ENCODE data around the gene FLT1.

Gene FLT1

DNA sequence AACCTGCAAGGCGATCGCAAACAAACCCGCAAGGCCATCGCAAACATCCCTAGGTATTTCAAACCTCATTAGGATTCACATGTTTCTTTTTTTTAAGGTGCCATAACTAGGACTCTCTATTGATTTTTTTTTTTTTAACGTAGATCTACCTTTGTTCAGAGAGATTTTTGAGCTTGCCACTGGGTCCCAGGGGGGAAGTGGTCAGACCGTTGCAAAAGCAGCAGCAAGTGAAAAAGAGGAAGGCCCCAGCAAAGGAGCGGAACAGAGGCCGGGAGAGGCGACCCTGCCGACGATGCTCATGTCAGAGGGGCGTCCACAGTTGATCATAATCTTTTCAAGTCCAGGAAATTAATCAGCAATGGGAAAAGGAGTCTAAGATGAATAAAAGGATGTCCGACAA lies 32.7 kb upstream of the FLT1 start:
- in situ Hi-C loops (cut with MboI; ENCODE audit: low sequenced_read_pairs) = no loop called here

DNA sequence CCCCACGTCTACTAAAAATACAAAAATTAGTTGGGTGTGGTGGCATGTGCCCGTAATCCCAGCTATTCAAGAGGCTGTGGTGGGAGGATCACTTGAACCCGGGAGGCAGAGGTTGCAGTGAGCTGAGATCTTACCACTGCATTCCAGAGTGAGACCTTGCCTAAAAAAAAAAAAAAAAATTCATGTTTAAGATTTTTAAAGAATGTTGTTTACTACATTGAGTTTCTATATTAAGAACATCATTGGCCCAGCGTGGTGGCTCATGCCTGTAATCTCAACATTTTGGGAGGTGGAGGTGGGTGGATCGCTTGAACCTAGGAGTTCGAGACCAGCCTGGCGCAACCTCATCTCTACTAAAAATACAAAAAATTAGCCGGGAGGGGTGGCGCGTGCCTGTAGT lies 31.9 kb upstream of the FLT1 start:
- in situ Hi-C loops (cut with MboI; ENCODE audit: low sequenced_read_pairs) = no loop called here

DNA sequence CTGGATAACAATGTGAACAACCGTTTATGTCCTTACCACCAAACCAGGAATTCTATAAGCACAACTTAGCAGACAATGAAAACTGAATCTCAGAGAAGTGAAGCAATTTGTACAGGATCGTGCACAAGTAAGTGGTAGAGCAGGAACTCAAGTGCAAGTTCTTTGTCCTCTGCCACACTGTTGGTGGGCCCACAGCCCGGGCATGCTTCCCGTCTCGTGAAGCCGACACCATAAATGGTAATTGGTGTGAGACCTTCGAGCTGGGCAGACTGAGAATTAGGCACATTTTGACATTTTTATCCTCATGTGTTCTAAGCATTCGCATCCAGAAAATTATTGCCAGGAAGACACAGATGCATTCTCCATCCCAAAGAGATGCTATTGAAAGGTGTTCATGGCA lies 27.9 kb upstream of the FLT1 start:
- in situ Hi-C loops (cut with MboI; ENCODE audit: low sequenced_read_pairs) = no loop called here

DNA sequence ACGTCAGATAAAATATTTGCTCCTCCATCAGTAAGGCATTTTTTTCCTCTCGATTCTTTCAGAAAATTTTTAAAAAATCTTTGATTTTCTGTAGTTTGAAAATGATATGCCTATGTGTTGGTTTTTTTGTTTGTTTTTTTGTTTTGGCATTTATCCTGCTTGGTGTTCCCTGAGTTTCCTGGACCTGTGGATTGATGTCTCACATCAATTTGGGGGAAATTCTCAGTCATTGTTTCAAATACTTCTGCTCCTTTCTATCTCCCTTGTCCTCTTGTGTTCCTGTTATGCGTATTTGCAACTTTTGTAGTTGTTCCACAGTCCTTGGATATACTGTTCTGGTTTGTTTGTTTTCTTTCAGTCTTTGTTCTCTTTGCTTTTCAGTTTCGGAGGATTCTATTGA lies 18.8 kb upstream of the FLT1 start:
- in situ Hi-C loops (cut with MboI; ENCODE audit: low sequenced_read_pairs) = no loop called here

DNA sequence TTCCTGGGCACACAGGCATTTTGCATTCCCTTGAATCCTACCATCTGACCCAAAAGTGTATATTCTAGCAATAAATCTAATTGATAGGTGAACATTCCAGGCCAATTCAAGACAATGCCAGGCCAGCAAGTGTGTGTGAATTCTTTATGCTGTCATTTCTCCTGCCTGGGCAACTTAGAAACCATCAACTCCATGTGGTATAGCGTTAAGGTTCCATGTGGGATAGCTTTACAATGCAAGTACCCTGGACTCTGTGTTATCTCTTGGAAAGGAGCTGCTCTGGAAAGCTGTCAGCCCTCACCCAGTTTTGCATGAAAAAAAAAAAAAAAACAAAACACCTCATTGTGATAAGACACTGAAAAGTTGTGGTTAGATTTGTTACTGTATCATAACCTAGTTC lies 15.6 kb upstream of the FLT1 start:
- in situ Hi-C loops (cut with MboI; ENCODE audit: low sequenced_read_pairs) = no loop called here

DNA sequence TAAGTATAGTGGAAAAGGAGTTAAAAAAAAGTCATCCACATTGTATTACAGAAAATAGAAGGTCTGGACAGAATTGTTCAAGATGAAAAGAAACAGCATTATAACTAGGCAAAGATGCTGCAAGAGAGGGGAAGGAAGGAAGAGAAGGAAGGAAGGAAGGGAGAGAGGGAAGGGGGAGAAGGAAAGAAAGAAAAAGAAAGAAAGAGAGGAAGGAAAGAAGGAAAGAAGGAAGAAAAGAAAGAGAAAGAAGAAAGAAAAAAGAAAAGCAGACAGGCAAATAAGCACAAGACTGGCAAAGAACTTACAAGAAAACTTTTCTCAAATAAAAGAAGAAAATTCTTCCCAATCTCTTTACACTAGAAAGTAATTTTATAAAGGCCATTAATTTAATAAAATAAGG lies 15.1 kb upstream of the FLT1 start:
- in situ Hi-C loops (cut with MboI; ENCODE audit: low sequenced_read_pairs) = no loop called here

DNA sequence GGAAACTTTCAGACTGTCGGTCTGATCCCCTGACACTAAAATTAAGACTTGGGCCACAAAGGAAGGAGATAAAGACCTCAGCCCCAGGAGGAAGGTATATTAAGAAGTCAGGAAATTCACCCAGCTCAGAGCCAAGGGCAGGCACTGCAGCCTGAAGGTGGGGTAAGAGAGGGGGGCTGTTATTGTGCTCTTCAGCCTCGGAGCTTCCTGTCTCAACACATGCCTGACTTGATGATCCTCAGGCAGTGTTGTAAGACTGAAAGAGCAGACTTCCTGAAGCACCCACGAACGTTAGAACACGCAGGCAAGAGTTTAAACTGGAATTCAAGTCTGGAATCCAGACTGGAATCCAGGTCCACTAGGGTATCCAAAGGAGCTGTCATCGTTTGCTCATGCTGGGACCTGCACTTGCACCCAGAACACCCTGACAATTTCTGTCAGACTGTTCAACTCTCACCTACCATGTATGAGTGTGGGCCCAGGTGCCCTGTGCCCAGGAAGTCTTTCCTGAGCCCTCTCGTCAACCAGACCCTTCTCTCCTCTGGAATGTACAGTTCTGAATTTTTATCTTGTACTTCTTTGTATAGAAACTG lies 10.7 kb upstream of the FLT1 start:
- in situ Hi-C loops (cut with MboI; ENCODE audit: low sequenced_read_pairs) = no loop called here

DNA sequence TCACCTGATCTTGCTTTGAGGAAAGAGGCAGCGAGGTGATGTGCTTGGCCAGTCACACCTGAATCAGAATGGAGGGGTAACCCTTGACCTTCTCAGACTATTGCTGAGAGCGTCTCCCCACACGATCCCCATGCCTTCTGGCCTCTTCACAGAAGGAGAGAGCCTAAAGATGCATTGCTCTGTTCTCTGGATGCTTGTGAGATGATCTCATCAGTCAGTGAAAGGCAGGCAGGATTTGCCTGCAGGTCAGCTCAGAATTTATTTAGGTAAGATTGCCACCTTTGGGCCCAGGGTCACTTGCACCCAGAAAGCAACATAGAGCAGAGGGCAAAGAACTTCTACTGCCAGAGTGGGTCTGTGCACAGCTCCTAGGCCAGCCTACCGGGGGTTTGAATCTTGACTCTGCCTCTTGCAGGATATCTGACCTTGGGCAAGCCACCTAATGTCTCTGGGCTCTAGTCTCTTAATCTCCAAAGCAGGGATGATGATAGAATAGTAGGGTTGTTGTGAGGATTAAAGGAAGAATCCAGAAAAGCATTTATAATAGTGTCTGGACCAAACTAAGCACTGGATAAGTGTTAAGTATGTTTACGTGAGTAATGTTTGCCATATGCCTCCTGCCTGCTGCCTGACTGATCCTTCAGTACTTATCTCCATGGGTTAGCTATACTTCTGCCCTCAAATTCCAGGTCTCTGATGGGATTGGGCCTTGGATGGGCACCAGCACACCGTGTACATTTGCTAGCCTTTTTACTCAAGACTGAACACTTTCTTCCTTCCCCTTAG lies 8.4 kb upstream of the FLT1 start:
- in situ Hi-C loops (cut with MboI; ENCODE audit: low sequenced_read_pairs) = no loop called here

DNA sequence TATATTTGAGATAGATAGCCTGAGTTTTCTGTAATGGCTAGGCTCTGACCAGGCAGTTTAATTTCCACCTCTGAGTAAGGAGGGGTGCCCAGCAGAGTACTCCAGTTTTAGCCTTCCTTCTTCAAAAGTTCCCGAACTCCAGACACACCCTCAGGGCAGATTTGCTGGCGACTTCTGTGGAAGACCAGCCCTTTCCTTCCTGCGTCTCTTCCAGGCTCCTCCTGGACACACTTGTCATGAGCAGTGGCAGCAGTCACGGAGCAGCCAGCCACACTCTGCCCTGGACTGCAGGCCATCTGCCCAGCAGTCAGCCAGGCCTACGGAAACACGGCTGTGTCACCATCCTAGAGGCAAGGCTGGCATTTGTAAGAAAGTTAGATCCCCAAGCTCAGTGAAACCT lies 6.6 kb upstream of the FLT1 start:
- in situ Hi-C loops (cut with MboI; ENCODE audit: low sequenced_read_pairs) = no loop called here

DNA sequence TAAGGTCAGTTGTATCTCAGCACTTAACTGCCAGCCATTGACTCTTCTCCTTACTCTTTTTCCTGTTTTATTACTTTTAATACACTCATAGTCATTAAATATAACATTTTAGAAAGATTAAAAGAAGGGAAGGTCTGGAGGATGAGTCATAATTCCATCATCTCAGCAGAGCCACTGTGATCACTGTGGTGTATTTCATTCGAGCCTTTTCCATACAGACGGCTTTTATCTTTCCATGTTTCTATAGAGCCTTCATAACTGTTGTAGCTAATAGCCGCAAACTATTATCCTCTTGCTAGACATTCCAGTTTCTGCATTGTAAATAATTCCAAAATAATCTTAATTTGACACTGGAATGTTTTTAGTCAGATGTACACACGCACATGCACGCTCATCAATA lies 4.7 kb upstream of the FLT1 start:
- in situ Hi-C loops (cut with MboI; ENCODE audit: low sequenced_read_pairs) = no loop called here

DNA sequence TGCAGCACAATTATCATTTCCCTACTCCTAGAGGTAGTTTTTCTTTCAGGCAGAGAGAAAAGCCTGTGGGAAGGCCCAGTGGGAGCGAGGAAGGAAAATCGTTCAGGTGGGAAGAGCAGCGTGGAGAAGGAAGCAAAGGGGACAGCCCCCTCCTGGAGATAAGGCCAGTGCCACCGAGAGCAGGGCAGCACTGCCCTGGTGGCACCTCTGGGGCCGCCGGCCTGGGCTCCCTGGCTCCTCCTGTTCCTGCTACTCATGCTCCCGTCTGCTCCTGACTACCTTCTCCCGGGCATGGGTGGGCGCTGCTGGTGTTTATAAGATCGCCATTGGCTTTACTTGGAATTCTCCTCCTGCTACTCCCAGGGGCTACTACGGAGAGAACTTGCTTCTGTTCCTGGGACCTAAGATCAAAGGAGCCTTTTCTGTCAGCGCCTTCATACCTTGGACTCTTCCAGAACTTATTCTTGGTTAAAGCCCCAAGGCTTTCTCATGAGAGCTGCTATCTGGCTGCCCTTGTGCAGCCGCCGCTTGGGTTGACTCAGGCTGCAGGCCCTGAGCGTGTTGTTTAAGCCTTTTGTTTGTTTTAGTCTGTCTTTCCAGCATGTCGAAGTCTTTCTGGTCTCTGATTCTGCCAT lies 3.7 kb upstream of the FLT1 start:
- in situ Hi-C loops (cut with MboI; ENCODE audit: low sequenced_read_pairs) = no loop called here

DNA sequence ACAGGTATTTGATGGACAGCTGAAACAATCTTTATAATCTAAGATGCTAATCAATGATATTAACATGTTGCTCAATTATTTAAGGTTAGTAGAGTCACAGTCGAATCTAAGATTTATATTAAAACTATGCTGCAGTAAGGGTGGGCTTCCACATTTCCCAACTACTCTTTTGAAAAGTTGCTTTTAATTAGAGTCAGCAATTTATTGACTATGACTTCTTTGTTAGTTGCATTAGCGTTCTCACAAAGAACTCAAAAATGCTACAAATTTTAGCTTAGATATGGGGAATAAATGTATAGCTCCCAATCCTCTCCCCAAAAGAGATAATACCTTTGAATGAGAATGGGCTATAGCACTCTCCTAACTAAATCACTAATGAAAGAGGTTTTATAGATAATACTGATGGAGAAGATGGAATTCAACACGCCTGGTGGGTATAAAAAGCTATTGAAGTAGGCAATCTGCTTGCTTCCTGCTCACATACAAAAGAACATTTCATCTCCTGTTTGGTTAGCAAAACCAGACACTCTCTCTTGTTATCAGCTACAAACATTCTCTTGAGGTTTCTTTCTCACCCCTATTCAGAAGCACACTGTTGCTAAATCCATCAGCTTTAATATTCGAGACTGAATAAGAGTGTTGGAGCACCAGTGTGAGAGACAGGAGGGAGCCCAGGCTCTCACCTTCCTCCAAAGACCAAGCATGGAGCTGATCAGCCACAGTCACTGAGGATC lies 2.4 kb upstream of the FLT1 start:
- in situ Hi-C loops (cut with MboI; ENCODE audit: low sequenced_read_pairs) = no loop called here

DNA sequence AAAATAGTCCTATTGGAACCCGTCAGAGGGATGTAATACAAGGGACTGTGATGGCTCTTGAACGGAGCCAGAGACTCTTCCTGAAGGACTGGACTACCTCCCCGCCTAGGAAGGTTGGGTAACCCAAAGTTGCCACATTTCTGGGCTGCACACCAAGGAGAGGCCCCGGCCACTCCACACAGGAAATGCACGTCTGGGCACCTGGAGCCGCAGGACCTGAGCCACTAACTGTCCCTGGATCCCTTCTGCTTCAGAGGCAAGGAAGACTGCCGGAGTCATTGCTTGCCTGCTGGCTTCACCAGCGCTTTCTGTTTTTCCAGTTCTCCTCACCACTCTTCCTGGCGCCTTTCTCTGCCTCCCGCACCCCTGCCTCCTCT lies 1.2 kb upstream of the FLT1 start:
- in situ Hi-C loops (cut with MboI; ENCODE audit: low sequenced_read_pairs) = no loop called here

DNA sequence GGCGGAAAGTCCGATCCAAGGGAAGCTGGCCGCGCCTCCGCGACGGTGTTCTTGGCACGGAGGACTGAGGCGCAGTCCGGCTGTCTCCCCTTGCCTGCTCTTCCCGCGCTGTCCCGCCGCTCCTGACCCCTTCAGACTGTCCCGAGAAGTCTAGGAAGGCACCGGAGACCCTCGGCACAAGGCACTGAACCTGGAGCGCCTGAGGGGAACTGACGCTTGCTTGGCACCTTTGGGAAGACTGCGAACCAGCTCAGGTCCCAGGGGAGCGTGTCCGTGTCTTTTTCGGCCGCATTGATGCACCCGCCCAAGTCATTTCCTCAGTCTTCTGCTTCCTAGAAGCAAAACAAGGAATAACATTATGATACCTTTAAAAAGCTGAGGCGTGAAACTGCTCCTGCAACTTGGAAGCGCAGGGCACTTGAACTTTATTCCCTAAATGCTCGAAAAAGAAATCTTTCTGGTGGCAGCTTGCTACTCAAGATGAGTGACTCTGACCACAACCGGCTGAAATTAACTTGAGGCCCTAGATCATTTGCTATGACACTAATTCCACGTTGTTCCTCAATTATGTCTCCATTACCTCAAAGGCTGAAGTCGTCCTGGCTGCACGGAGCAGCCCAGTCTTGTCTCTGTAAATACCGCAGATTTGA lies 735 bp upstream of the FLT1 start:
- in situ Hi-C loops (cut with MboI; ENCODE audit: low sequenced_read_pairs) = no loop called here

DNA sequence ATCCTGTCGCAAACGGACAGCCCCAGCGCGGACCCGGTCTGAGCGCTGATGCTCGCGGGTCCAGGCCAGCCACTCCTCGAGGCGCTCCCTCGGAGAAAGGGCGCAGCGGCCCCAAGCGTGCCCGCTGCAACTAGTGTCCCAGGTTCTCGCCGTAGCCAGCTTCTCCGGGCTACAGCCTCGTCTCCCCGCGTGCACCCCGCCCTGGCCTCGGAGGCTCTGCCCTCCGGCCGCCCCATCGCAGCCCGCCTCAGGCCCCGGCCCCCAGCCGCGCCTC lies 487 bp downstream of the FLT1 start:
- in situ Hi-C loops (cut with MboI; ENCODE audit: low sequenced_read_pairs) = no loop called here

DNA sequence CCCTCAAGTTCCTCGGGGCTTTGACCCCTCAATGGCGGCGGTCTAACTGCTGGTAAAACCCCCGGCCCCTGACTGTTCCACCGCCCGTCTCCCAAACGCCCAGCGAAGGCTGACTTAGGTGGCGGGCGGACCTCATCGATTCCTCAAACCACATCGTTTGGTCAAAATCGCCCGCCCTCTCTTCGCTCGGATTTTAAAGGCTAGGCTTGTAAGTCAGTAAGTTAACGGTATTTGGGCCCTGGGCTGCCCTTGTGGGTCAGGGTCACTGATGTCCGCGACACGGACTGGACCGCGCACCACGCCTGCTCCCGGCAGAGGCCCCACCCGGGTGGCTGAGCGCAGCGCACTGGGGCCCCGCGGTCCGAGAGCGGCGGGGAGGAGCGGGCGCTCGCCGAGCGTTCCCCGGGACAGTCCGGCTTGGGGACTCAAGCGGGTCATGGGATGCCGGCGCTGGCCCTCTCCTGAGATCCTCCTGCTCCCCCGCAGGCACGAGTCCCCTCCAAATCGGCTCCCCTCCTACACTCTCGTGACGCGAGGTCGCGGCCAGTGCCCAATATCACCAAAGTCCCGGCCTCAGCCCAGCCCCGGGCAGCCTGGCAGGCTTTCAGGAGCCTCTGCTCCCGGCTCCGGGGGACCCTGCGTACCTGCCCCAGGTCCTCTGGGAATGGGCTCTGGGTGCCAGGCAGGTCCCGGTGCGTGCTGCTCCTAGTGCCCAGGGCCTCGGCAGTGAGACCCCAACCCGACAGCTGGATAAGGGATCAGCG lies 1.0 kb downstream of the FLT1 start:
- in situ Hi-C loops (cut with MboI; ENCODE audit: low sequenced_read_pairs) = no loop called here

DNA sequence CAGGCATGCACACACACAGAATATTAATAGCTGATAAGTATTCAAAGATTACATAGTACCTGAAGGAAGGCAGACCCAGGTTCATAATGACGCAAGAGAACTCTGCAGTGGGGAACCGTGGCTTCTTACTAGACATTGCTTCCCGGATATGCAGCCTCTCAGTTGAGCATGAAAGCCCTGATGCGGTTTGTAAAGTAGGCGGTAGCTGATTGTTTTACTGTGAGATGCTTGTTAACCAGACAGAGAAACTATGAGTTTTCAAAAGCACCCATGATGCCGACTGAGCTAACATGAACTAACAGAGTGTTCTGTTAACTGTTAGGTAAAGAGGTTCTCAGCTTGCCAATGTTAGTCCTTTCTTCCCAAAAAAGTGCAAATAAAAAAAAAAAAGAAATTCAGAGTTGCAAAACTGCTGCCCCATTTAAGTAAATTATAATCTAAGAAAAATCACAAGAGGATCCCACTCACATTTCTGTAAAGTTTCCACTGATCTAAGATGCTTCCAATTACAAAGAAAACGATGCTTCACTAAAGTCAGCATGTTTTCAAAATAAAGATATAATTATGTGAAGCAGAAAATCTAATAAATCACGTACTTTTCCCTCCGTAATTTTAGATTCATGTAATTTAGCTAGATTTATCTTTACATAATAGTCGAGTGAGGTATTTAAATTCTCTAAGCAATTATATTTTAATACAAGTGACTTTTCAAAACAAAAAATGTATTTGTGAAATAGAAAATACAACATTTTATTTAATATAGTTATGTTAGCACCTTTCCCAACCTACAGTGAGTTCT lies 2.2 kb downstream of the FLT1 start:
- in situ Hi-C loops (cut with MboI; ENCODE audit: low sequenced_read_pairs) = no loop called here

DNA sequence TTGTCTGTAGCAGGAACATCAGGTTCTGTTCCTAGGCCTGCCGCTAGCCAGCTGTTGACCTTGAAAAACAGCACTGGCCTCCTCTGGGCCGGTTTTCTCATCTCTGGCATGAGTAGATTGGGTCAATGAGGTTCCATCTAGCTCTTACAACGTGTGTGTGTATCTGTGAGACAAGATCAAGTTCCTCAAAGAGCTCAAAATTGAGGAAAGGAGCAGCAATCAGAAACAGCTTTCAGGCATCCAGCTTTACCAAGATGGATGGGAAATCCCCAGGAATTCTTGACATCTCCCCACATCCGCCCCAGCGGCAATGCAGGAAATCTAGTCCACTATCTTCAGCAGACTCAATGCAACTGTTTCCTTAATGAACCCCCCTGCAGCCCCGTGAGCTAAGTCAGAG lies 4.9 kb downstream of the FLT1 start:
- in situ Hi-C loops (cut with MboI; ENCODE audit: low sequenced_read_pairs) = no loop called here

DNA sequence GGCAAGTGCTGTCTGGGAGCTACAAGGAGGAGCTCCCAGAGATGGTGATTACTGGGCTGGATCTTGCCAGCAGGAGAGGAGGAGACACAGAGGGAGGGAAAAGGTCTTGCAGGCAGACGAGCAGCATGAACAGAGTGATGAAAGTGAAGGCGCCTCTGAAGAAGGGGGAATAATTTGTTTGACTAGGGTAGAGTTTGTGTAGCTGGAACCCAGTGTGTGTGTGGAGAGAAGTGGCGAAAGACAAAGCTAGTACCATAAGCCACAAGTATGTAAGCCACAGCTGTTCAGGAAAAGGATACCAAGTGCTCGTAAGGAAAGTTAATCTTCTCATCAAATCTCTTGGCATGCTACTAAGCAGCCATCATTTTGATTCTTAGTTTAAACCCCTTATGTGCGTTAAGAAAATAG lies 5.4 kb downstream of the FLT1 start:
- in situ Hi-C loops (cut with MboI; ENCODE audit: low sequenced_read_pairs) = no loop called here

DNA sequence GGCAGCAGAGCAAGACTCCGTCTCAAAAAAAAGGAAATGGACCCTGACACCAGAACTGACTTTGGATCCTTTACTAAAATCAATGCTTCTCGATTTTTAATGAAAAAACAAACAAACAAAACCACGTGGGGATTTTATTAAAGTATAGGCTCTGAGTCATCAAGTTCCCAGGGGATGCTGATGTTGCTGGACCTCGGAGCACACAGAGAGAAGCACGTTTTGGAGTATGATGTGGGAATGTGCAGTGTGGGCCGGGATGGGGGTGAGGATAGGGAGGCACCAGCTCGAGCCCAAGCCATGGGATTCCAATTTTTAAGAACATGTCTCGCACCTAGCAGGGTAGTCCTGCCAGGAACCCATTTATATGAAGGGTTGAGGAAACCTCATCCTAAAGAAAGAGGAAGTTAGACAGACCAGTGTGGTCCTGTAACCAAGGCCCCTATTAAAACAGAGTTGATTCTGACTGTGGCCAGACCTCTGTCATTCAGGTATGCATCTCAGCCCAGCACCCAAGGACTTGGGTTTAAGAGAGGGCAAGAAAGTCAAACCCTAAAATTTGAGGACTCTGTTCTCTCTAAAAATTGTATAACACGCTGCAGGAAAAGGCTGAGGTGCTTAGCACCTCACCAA lies 6.4 kb downstream of the FLT1 start:
- in situ Hi-C loops (cut with MboI; ENCODE audit: low sequenced_read_pairs) = no loop called here

All from HL-60/S4 treated with retinoic acid at 250 ng/mL for 4 days and 3 days (cell line).